HG03196 (cell line): ENCODE results near the gene CCDC27.

Source experiments
- ATAC-seq: cut with Tn5 transposase; IDR thresholded peaks from one replicate; pipeline ENCODE4 v1.9.1; 2021; ENCODE audit not compliant: unreplicated experiment

CCDC27 gene

DNA sequence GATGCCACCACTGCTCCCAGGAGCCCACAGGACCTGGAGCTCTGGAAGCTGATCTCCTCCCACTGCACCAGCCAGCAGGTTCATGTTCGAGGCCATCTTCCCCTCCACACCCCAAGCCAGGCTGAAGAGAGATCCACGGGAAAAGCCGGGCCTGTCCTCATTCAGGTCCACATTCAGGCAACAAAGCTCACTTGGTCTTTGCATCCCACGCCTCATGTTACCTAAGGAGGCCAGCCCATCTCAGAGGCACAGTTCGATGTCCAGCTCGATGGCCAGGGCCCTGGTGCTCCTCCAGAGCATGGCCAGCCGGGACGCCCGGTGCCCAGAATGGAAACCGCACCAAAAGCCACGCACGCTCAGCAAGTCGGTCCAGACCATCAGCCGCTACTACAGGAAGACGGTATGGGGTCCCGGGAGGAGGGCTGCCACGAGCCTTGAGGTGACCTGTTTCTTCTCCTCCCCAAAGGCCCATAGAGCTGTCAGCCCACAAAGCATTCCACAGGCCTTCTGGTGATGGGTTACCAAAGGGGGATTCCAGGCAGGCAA lies at the start of gene CCDC27:
CCDC27 (plus strand) TSS at position 51 of the 546 bp plus-strand sequence; CDS start at position 83, 32 bp downstream.
- no peak for ATAC-seq

DNA sequence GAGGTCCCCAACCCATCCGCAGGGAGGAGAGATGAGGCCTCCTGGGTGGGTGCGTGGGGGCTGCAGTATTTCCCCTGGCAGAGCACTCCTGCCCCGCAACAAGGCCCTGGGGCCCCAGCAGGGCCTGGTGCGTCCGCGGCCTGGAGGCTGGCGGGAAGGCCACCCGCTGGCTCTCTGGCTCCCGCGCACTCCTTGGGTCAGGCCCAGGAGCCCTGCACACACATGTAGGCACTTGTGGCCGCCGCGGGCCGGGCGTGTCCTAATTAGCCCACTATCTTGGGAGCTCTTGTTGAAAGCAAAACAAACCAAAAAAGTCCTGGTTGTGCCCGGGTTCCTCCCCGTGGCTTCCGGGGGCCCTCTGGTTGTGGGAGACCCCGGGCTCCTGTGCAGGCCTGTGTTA lies 49.7 kb upstream of the CCDC27 start:
- no peak for ATAC-seq

GRCh38 chr1:3702990-3703728 lies 49.1 kb upstream of the CCDC27 start:
- no peak for ATAC-seq

DNA sequence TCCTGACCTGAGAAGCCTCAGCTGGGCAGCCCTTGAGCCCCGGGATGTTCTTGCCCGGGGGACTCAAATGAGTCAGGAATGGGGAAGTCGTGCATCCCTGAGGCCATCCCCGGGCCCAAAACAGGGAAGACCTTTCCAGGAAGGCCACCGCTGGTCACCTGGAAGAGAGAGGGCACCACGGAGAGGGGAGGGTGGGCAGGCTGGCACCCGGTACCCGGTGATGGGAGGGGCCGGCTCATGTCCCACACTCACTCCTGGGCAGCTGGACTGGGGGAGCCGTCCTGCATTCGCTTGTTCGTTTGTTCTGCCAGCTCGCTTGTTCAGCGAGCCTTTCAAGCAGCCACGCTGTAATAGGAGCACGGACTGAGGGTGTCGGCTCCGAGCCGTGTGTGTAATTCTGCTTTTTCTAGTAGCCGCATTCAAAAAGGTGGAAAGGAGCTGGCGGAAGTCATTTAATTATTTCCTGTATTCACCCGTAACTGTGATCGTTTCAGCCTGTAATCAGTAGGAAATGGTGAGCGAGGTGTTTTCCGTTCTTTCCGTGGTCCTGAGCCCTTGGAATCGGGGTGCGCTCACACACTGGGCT lies 48.4 kb upstream of the CCDC27 start:
- no peak for ATAC-seq

- no peak for ATAC-seq
These were observed 46.8 kb upstream of the CCDC27 start for GRCh38 chr1:3705341-3705950.

GRCh38 chr1:3706651-3707297 lies 45.5 kb upstream of the CCDC27 start:
- ATAC-seq, result no peak

DNA sequence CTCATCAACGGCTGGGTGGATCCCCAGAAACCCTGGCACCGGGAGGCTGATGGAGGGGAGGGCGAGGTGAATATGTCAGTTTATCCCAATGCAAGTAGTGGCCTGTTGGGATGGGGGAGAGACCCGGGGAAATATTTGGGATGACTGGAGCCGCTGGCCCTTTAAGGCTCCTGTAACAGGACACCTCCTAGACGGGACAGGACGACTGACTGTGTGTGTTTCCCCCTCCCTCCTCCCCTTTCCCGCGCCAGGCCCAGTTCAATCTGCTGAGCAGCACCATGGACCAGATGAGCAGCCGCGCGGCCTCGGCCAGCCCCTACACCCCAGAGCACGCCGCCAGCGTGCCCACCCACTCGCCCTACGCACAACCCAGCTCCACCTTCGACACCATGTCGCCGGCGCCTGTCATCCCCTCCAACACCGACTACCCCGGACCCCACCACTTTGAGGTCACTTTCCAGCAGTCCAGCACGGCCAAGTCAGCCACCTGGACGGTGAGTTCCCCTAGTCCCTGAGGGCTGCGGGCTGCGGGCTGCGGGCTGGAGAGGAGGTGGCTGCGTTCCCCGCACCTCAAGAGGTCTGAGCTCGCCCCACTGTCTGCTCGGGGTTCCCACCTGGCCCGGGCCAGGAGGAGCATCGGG lies 44.8 kb upstream of the CCDC27 start:
- ATAC-seq, result no peak

- ATAC-seq, result no peak
These were observed 44.3 kb upstream of the CCDC27 start for GRCh38 chr1:3707939-3708328.

- ATAC-seq, result no peak
These were observed 43.5 kb upstream of the CCDC27 start for GRCh38 chr1:3708791-3709190.

- no peak for ATAC-seq
These were observed 42.0 kb upstream of the CCDC27 start for GRCh38 chr1:3710251-3710650.

GRCh38 chr1:3711381-3711779 lies 40.9 kb upstream of the CCDC27 start:
- no peak for ATAC-seq

DNA sequence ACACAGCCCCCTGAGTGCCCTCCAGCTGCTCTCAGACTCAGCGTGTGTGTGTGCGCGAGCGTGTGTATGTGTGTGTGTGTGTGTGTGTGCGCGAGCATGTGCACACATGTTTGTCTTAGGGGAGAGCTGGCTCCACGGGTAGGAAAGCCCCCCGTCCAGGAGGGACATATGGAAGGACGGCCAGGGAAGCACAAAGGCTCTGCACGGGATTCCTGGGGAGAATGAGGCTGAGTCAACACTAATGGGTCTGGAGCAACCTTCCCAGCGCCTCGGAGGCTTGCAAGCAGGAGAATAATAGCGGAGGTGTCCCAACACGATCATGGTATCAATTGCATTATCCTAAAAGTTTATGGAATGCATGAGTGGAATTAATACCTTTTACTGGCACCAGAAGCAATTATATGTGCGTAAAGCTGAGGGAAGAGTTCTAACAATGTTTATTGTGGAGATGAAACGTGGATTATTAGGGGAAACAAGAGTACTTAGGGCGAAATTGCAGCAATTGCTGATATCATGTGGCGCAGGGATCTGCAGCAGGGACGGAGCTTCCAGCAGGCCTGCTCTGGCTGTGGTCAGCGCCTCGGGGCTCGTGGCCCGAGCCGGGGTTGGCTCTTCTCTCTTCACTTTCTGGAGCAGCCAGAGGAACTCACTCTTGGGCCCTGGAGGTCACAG lies 40.3 kb upstream of the CCDC27 start:
- ATAC-seq, result no peak

DNA sequence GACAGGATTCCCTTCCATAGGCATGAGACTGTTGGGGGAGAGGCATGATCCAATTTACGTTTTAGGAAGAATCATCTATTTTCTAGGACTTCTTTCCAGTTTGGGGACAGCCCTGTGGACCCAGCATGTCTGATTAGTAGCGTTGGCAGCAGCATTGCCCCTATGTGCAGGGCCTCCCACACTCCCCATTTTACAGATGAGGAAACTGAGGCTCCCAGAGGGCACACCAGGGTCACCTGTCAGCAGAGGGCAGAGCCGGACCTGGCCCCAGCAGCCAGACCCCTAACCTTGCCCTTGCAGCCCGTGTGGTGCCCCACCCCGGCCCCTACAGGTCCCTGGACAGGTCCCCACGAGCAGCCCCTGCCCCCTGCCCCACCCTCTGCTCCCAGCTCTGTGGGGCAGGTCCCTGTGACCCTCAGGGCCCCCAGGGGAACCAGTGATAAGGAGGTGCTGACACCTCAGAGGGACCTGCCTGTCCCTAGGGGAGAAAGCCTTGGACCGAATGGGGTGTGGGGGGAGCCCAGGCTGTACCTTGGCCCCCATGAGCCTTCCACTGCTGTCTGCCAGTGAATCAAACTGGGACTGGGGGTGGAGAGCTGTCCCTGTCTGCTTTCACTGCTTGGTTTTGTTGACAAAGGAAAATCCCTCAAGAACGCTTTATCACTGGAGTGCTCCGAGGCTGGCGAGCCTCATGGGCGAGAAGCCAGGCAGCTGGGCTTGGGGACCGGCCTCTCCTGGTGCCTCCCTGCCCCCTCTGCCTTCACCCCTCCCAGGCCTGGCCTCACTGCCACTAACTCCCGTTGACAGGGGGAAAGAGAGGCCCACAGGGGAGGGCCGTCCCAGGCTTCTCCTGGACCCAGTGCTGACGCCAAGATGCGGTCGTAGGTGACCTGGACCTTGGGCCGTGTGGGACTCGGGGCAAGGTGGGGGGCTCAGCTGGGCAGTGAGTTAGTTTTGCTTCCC lies 39.4 kb upstream of the CCDC27 start:
- ATAC-seq, result no peak

- no peak for ATAC-seq
These were observed 38.4 kb upstream of the CCDC27 start for GRCh38 chr1:3713840-3714239.

- ATAC-seq, result no peak
These were observed 37.9 kb upstream of the CCDC27 start for GRCh38 chr1:3714284-3714741.

DNA sequence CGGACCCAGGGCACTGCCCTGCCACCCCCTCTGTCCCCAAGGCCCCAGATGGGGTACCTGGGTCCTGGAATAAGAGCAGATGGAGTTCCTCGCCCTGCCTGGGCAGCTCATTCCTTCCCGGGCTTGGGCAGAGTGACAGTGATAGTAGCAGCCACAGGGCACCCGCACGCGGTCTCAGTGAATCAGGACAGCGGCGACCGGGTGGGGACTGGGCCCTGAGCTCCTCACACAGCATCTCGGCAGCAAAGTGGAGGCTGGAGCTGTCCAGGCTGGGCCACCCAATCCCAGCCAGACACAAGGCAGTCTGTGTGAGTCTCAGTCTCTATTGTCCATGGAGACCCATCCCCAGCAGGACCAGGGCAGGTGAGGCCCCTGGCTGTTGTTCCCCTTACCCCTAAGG lies 37.4 kb upstream of the CCDC27 start:
- ATAC-seq, result no peak

- no peak for ATAC-seq
These were observed 35.9 kb upstream of the CCDC27 start for GRCh38 chr1:3716351-3716750.

GRCh38 chr1:3717041-3717714 lies 35.1 kb upstream of the CCDC27 start:
- ATAC-seq, result no peak
